ENCODE measurements around the gene CLMP.

DNA sequence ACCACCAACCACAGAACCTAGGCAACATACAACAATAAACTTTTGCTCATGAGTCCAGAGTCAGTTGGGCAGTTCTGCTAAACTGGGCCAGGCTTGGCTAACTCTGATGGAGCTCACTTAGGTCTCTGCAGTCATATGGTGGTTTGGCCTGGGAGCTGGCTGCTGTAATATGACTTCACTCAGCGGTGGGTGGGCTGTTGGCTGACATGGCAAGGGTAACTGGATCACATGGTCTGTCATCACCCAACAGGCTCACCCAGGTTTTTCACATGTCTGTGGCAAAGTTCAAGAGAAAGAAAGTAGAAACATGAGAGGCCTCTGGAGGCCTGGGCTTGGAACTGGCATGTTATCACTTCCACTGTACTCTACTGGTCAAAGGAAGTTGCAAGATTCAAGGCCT is 43.2 kb upstream of the CLMP start:
- TF ChIP-seq, protein P1, sequence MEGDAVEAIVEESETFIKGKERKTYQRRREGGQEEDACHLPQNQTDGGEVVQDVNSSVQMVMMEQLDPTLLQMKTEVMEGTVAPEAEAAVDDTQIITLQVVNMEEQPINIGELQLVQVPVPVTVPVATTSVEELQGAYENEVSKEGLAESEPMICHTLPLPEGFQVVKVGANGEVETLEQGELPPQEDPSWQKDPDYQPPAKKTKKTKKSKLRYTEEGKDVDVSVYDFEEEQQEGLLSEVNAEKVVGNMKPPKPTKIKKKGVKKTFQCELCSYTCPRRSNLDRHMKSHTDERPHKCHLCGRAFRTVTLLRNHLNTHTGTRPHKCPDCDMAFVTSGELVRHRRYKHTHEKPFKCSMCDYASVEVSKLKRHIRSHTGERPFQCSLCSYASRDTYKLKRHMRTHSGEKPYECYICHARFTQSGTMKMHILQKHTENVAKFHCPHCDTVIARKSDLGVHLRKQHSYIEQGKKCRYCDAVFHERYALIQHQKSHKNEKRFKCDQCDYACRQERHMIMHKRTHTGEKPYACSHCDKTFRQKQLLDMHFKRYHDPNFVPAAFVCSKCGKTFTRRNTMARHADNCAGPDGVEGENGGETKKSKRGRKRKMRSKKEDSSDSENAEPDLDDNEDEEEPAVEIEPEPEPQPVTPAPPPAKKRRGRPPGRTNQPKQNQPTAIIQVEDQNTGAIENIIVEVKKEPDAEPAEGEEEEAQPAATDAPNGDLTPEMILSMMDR (IDR thresholded peaks at IDR 0.05; ENCODE audit: low read length), result no peak
- TF ChIP-seq EZH2 (IDR thresholded peaks at IDR 0.05; ENCODE audit: borderline replicate concordance, low read length), result no peak
